Pancreas (tissue), 10 donors: ENCODE data around the gene PDLIM3. TPM values are rescaled to one million over a fixed set of nuclear protein-coding genes. Genes with fewer than 3 reads are reported as not detected.

Experiments
- ATAC-seq, 4 donors: fragments of 200-7000 bp; cut with Tn5 transposase; one replicate each; pipeline versions ENCODE4 v1.8.0 to v1.9.1; 2020; ENCODE audit warnings: mild to moderate bottlenecking in 4 of 4, moderate library complexity in 4 of 4
- DNase-seq, 6 donors: peaks; one replicate each; pipeline ENCODE4 v3.0.0-alpha.2; 2020
- FAIRE-seq: peaks from 2 replicates; lab custom pipeline; 2012; peaks lifted over from hg19 to GRCh38; lab: Jason Lieb, UNC
- H3K27ac ChIP-seq, 4 donors: fragments of 200-600 bp; sonication (generic); 1 replicate in 3 of 4; 2 replicates in 1 of 4; pipeline versions ENCODE4 v1.5.0 to v1.8.0; 2020
- H3K27me3 ChIP-seq, 4 donors: fragments of 200-600 bp; one replicate each; pipeline ENCODE4 v1.8.0; 2021
- H3K36me3 ChIP-seq, 3 donors: fragments of 200-600 bp; sonication (generic) in 1 of 3; one replicate each; pipeline versions ENCODE4 v1.5.0 to v1.8.0; 2020 to 2021
- H3K4me1 ChIP-seq, 3 donors: fragments of 200-600 bp; one replicate each; pipeline ENCODE4 v1.8.0; 2021
- H3K4me3 ChIP-seq, 4 donors: fragments of 200-600 bp; sonication (generic) in 2 of 4; one replicate each; pipeline versions ENCODE4 v1.5.0 to v1.8.0; 2020 to 2021
- H3K9me3 ChIP-seq, 4 donors: fragments of 200-600 bp; one replicate each; pipeline ENCODE4 v1.8.0; 2021
- CTCF ChIP-seq, 4 donors: fragments of 200-600 bp; sonication (generic) in 3 of 4; IDR thresholded peaks; one replicate each; pipeline versions ENCODE4 v1.5.0 to v1.8.0; 2021; ENCODE audit warnings: antibody characterized with exemption in 4 of 4
- WGBS, 2 donors: extraction: QIAGEN DNeasy Blood & Tissue Kit; methylation state at CpG; one replicate each; pipeline ENCODE4 v1.1.7; 2013; 5-methylcytosine and 5-hydroxymethylcytosine counted together
- intact Hi-C, 3 donors: fragments of 100-400 bp; cut with DNase I; formaldehyde crosslinking; loops; one replicate each; pipeline versions ENCODE4 v1.11.1 to v1.14.2; 2022
- polyA plus RNA-seq, 2 donors: library from polyadenylated mRNA; stranded (reverse); fragments of 200-250 nt; gene quantifications; one replicate each; pipeline ENCODE4 v1.2.3, GENCODE V29; 2013
- total RNA-seq, 6 donors: library from RNA; stranded (reverse); fragmentation: NEBNext Ultra II Directional in 4 of 6; extraction: Animal tissue kit (Norgen Biotek cat#: 25700) in 4 of 6; gene quantifications; one replicate each; pipeline versions ENCODE4 v1.2.1 to v1.2.4, GENCODE V29; 2021 to 2023
- donor health status: healthy with polysubstance abuse.
- donor health status: DM: no; HTN: no; CAD: no; lungs with moderate emphysema.
- donor health status: DM: no; HTN: no; CAD: no.
- donor health status: control.
- donor health status: control.
- donor health status: Bipolar disorder and iron deficiency.
- donor health status: DM: yes; HTN: yes; CAD: no.
- donor health status: DM: no; HTN: no; CAD: no.
- donor health status: DM: no; HTN: no; CAD: no.
- donor health status: DM: yes; HTN: yes; CAD: no.

Gene PDLIM3
- total and polyA plus RNA-seq, 8 donors: 6.3 to 50.5 (median 18.9) TPM

GRCh38 chr4:185500576-185500975 lies 34.7 kb downstream of the PDLIM3 start:
- Histone ChIP-seq H3K36me3 (no peaks in the 10 kb centered on the region), H3K27me3 (no peaks in the 10 kb centered on the region), H3K4me1 (peaks cover 0 to 5% (median 0%) of the 10 kb centered on the region in 3 donors), H3K27ac (no peak overlapping the region), H3K9me3 (no peaks in the 10 kb centered on the region), H3K4me3 (no peak overlapping the region)
- WGBS, 2 donors: 20 to 21% methylated on average over 1 of the region's 1 CpG
- no peak for TF ChIP-seq CTCF (IDR thresholded peaks at IDR 0.05)
- intact Hi-C loops: no loop called here
- no peak for DNase-seq
- ATAC-seq: no peak
- no peak for FAIRE-seq

- DNase-seq (no peak), FAIRE-seq (no peak), ATAC-seq (no peak)
- 96 to 98% methylated on average over 9 of the region's 9 CpGs for WGBS, 2 donors
- Histone ChIP-seq H3K4me1 (peaks cover 0 to 5% (median 0%) of the 10 kb centered on the region in 3 donors), H3K36me3 (no peaks in the 10 kb centered on the region), H3K9me3 (no peaks in the 10 kb centered on the region), H3K27ac (no peak overlapping the region), H3K27me3 (no peaks in the 10 kb centered on the region), H3K4me3 (no peak overlapping the region)
- intact Hi-C loops: no loop called here
- no peak for TF ChIP-seq CTCF (IDR thresholded peaks at IDR 0.05)
Observed at GRCh38 chr4:185500035-185500434, 35.3 kb downstream of the PDLIM3 start.

- FAIRE-seq: no peak
- Histone ChIP-seq H3K9me3 (no peaks in the 10 kb centered on the region), H3K27me3 (no peaks in the 10 kb centered on the region), H3K27ac (no peak overlapping the region), H3K4me1 (no peaks in the 10 kb centered on the region), H3K36me3 (no peaks in the 10 kb centered on the region), H3K4me3 (no peak overlapping the region)
- intact Hi-C loops: no loop called here
- no peak for ATAC-seq
- DNase-seq: no peak
- 79 to 86% methylated on average over 2 of the region's 2 CpGs for WGBS, 2 donors
- TF ChIP-seq CTCF (IDR thresholded peaks at IDR 0.05): no peak
Observed at GRCh38 chr4:185488650-185489049, 46.7 kb downstream of the PDLIM3 start.

GRCh38 chr4:185481401-185481800 lies 53.9 kb downstream of the PDLIM3 start:
- no peak overlapping the region for H3K4me3 ChIP-seq
- no peak for DNase-seq
- TF ChIP-seq CTCF (IDR thresholded peaks at IDR 0.05): no peak
- intact Hi-C loops: no loop called here
- no peak for FAIRE-seq
- H3K27me3 ChIP-seq: no peaks in the 10 kb centered on the region
- H3K4me1 ChIP-seq: no peaks in the 10 kb centered on the region
- ATAC-seq: no peak
- H3K36me3 ChIP-seq: no peaks in the 10 kb centered on the region
- no peaks in the 10 kb centered on the region for H3K9me3 ChIP-seq
- WGBS, 2 donors: 84% methylated on average over 2 of the region's 2 CpGs
- no peak overlapping the region for H3K27ac ChIP-seq

GRCh38 chr4:185480016-185480732 lies 55.1 kb downstream of the PDLIM3 start:
- Histone ChIP-seq H3K27ac (no peak overlapping the region), H3K36me3 (no peaks in the 10 kb centered on the region), H3K4me1 (no peaks in the 10 kb centered on the region), H3K4me3 (no peak overlapping the region), H3K27me3 (no peaks in the 10 kb centered on the region), H3K9me3 (no peaks in the 10 kb centered on the region)
- ATAC-seq: no peak
- no peak for FAIRE-seq
- no peak for TF ChIP-seq CTCF (IDR thresholded peaks at IDR 0.05)
- WGBS, 2 donors: 75 to 82% methylated on average over 15 of the region's 15 CpGs
- DNase-seq: no peak
- intact Hi-C loops: no loop called here
